K562 (cell line): ENCODE data around the gene DHPS. TPM values are rescaled to one million over a fixed set of nuclear protein-coding genes. Genes with fewer than 3 reads are reported as not detected.

ENCODE experiments used
- BCOR ChIP-seq: fragments of 450-650 bp; IDR thresholded peaks from 2 replicates; pipeline ENCODE4 v1.6.1; 2016
- CBFA2T2 ChIP-seq: fragments of 450-650 bp; conservative IDR thresholded peaks from 2 replicates; pipeline ENCODE4 v1.6.1; 2017; ENCODE audit warnings: mild to moderate bottlenecking
- E2F8 ChIP-seq: fragments of 450-650 bp; IDR thresholded peaks from 2 replicates; pipeline ENCODE4 v1.7.1; 2018; ENCODE audit warnings: mild to moderate bottlenecking, low read depth; ENCODE audit not compliant: partially characterized antibody
- GATAD2B ChIP-seq: fragments of 450-650 bp; IDR thresholded peaks from 2 replicates; pipeline ENCODE4 v1.6.1; 2017; ENCODE audit warnings: mild to moderate bottlenecking, borderline replicate concordance
- HDAC2 ChIP-seq: fragments of 450-650 bp; IDR thresholded peaks from 2 replicates; pipeline ENCODE4 v1.6.1; 2016; ENCODE audit warnings: mild to moderate bottlenecking
- MAZ ChIP-seq, 2 experiments: fragments of 450-650 bp in 1 of 2; sonication (generic) in 1 of 2; formaldehyde crosslinking; IDR thresholded peaks in 1 of 2; conservative IDR thresholded peaks in 1 of 2; 2 replicates each; pipeline versions ENCODE4 v1.4.0 to v1.5.0; 2020; ENCODE audit warnings: mild to moderate bottlenecking in 1 of 2, missing genetic modification reagents in 1 of 2
- NR4A1 ChIP-seq, 2 experiments: fragments of 250-450 bp in 1 of 2; fragments of 450-650 bp in 1 of 2; sonication (Bioruptor Pico) in 1 of 2; IDR thresholded peaks; 2 replicates each; pipeline versions ENCODE4 v1.4.0 to v1.6.1; 2016 to 2020; ENCODE audit warnings: mild to moderate bottlenecking in 2 of 2, missing compliant biosample characterization in 1 of 2, missing genetic modification characterization in 1 of 2, moderate library complexity in 1 of 2
- NRF1 ChIP-seq, 2 experiments: fragments of 450-650 bp; IDR thresholded peaks in 1 of 2; conservative IDR thresholded peaks in 1 of 2; 2 replicates each; pipeline ENCODE4 v1.6.1; 2014; ENCODE audit warnings: mild to moderate bottlenecking in 2 of 2
- RAD21 ChIP-seq, 2 experiments: fragments of 250-450 bp in 1 of 2; fragments of 450-650 bp in 1 of 2; sonication (Bioruptor Pico) in 1 of 2; formaldehyde crosslinking in 1 of 2; IDR thresholded peaks in 1 of 2; conservative IDR thresholded peaks in 1 of 2; 2 replicates each; pipeline versions ENCODE4 v1.4.0 to v1.8.0; 2020 to 2022; ENCODE audit warnings: mild to moderate bottlenecking in 2 of 2, moderate library complexity in 1 of 2
- SMC3 ChIP-seq: conservative IDR thresholded peaks from 2 replicates; pipeline ENCODE4 v1.6.1; 2011; ENCODE audit warnings: low read depth, low read length, improper control_type of control experiment; ENCODE audit not compliant: insufficient read depth
- USF1 ChIP-seq: sonication (generic); formaldehyde crosslinking; IDR thresholded peaks from 2 replicates; pipeline ENCODE4 v1.9.0; 2022; ENCODE audit warnings: mild to moderate bottlenecking, missing genetic modification reagents
- ZNF274 ChIP-seq: IDR thresholded peaks from 2 replicates; pipeline ENCODE4 v1.6.1; 2011; ENCODE audit warnings: low read depth, mild to moderate bottlenecking, low read length, moderate library complexity, borderline replicate concordance
- ZNF668 ChIP-seq: fragments of 250-450 bp; sonication (Bioruptor Pico); IDR thresholded peaks from 2 replicates; pipeline ENCODE4 v1.8.0; 2022; ENCODE audit warnings: mild to moderate bottlenecking, inconsistent platforms
- polyA plus RNA-seq, 8 experiments: library from polyadenylated mRNA; depleted of rRNA in 4 of 8; stranded (reverse) in 5 of 8; unstranded in 3 of 8; fragments of >200 nt; fragmentation: Nextera tagmentation in 2 of 8; fragmentation: Illumina TruSeq in 1 of 8; extraction: Ambion mirVana in 2 of 8; extraction: Trizol in 1 of 8; gene quantifications; 2 replicates each; pipeline versions ENCODE4 v1.2.1 to v1.2.3, GENCODE V29; 2011 to 2014; ENCODE audit warnings: inconsistent platforms in 1 of 8, missing spikeins in 1 of 8
- total RNA-seq, 7 experiments: library from RNA; depleted of rRNA in 6 of 7; stranded (reverse); fragments of >200 nt in 6 of 7; fragmentation: Illumina TruSeq in 2 of 7; extraction: Trizol in 2 of 7; gene quantifications; 2 replicates each; pipeline versions ENCODE4 v1.2.1 to v1.2.3, GENCODE V29; 2011 to 2021; ENCODE audit warnings: low replicate concordance in 1 of 7
- TF ChIP-seq, protein P1 (sequence below): sonication (generic); formaldehyde crosslinking; IDR thresholded peaks from 2 replicates; pipeline ENCODE4 v1.9.0; 2022; ENCODE audit warnings: mild to moderate bottlenecking, missing genetic modification reagents

Gene DHPS
- total and polyA plus RNA-seq, 9 of the 15 experiments (the other 6 are each of a cell fraction or from before 2014, with no cell fraction given), result 47.1 to 110 (median 79.9) TPM

DNA sequence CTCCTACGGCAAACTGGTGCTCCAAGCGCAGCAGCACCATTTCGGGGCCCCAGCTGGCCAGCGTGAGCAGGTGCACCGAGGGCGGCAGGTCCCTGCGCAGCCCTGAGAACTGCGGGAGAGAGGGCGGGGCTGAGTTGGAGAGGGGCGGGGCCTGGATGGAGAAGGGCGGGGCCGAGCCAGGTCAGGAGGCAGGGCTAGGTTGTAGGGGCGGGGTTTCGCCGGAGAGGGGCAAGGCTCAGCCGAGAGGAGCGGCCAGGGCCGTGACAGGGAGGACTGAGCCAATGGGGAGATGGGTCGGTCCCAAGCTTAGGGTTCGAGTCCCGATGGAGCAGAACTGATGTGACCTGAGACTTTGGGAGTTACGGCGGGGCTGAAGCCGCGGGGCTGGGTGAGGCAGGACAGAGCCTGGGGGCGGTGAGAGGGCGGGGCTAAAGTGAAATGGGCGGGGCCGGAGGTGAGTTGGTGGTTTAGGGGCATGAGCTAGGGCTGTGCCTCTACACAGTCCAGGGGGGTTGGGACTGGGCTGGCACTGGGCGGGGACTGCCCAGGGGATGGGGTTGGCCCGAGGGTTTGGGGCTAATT lies 34.1 kb downstream of the DHPS start (continued):
- TF ChIP-seq NR4A1 (CRISPR knock-in tag; IDR thresholded peaks at IDR 0.05), result no peak
- no peak for TF ChIP-seq NR4A1 (tag; IDR thresholded peaks at IDR 0.05)
- TF ChIP-seq ZNF274, result no peak
- TF ChIP-seq RAD21 (CRISPR knock-in tag; conservative IDR thresholded peaks at IDR 0.05 in 1 of 2, IDR thresholded peaks at IDR 0.05 in 1 of 2), result no peak
- 0 out of 2 replicates have a peak, but pooled peaks have one; percentile 3 for TF ChIP-seq SMC3
- no peak for TF ChIP-seq GATAD2B
- no peak for TF ChIP-seq E2F8
- peak in 1 of 2 experiments; percentile 42; a peak in 1 of 4 replicates for TF ChIP-seq MAZ (CRISPR knock-in tag; conservative IDR thresholded peaks at IDR 0.05 in 1 of 2, IDR thresholded peaks at IDR 0.05 in 1 of 2)
- no peak for TF ChIP-seq BCOR
- TF ChIP-seq ZNF668 (CRISPR knock-in tag), result no peak
- TF ChIP-seq HDAC2, result no peak
- peak; percentile 86 to 88 for TF ChIP-seq NRF1 (conservative IDR thresholded peaks at IDR 0.05 in 1 of 2, IDR thresholded peaks at IDR 0.05 in 1 of 2)
- TF ChIP-seq USF1 (CRISPR knock-in tag), result no peak
- TF ChIP-seq CBFA2T2, result no peak
- TF ChIP-seq, protein P1, sequence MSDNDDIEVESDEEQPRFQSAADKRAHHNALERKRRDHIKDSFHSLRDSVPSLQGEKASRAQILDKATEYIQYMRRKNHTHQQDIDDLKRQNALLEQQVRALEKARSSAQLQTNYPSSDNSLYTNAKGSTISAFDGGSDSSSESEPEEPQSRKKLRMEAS (CRISPR knock-in tag), result peak; percentile 24; the same call in 1 of the 2 replicates
